ENCODE measurements around the gene STAT4.

Gene STAT4

GRCh38 chr2:191184457-191184856, 33.7 kb upstream of the STAT4 start:
- Histone ChIP-seq H3K27ac (ENCODE audit: low read length) (no peak overlapping the region), H3K9me3 (replicated peaks; ENCODE audit: insufficient read depth, low read length) (no peaks in the 10 kb centered on the region), H3F3A (ENCODE audit: insufficient read depth, low read length) (no peaks in the 10 kb centered on the region), H3K4me3 (ENCODE audit: low read length) (no peak overlapping the region), H3K9me2 (replicated peaks; ENCODE audit: insufficient read depth, low read length) (no peaks in the 10 kb centered on the region), H3K36me3 (replicated peaks; ENCODE audit: insufficient read depth, low read length) (no peaks in the 10 kb centered on the region), H2AFZ (ENCODE audit: low read length) (no peak overlapping the region), H3K9ac (ENCODE audit: low read length) (no peak overlapping the region), H3K27me3 (replicated peaks; ENCODE audit: insufficient read depth, low read length) (no peaks in the 10 kb centered on the region), H3K4me2 (ENCODE audit: low read depth, low read length) (no peak overlapping the region), H3K79me2 (ENCODE audit: low read length) (no peaks in the 10 kb centered on the region), H4K20me1 (ENCODE audit: insufficient read depth, low read length) (no peaks in the 10 kb centered on the region), H3K4me1 (ENCODE audit: low read length) (no peaks in the 10 kb centered on the region)
- DNase-seq = no peak
- TF ChIP-seq EZH2 (optimal IDR thresholded peaks at IDR 0.05; ENCODE audit: low read depth, low read length) (no peak), EZH2phosphoT487 (IDR thresholded peaks at IDR 0.05; ENCODE audit: low read length) (no peak), CTCF (IDR thresholded peaks at IDR 0.05; ENCODE audit: low read length) (no peak)

GRCh38 chr2:191183516-191183915, 32.7 kb upstream of the STAT4 start:
- H3K27me3 ChIP-seq (replicated peaks; ENCODE audit: insufficient read depth, low read length) = no peaks in the 10 kb centered on the region
- TF ChIP-seq CTCF (IDR thresholded peaks at IDR 0.05; ENCODE audit: low read length) = no peak
- no peak for TF ChIP-seq EZH2 (optimal IDR thresholded peaks at IDR 0.05; ENCODE audit: low read depth, low read length)
- no peak for TF ChIP-seq EZH2phosphoT487 (IDR thresholded peaks at IDR 0.05; ENCODE audit: low read length)
- H3K79me2 ChIP-seq (ENCODE audit: low read length) = no peaks in the 10 kb centered on the region
- no peaks in the 10 kb centered on the region for H4K20me1 ChIP-seq (ENCODE audit: insufficient read depth, low read length)
- no peak overlapping the region for H3K4me3 ChIP-seq (ENCODE audit: low read length)
- H3K9ac ChIP-seq (ENCODE audit: low read length) = no peak overlapping the region
- no peak overlapping the region for H3K27ac ChIP-seq (ENCODE audit: low read length)
- H3K9me3 ChIP-seq (replicated peaks; ENCODE audit: insufficient read depth, low read length) = no peaks in the 10 kb centered on the region
- H3F3A ChIP-seq (ENCODE audit: insufficient read depth, low read length) = no peaks in the 10 kb centered on the region
- no peaks in the 10 kb centered on the region for H3K36me3 ChIP-seq (replicated peaks; ENCODE audit: insufficient read depth, low read length)
- no peak for DNase-seq
- no peaks in the 10 kb centered on the region for H3K9me2 ChIP-seq (replicated peaks; ENCODE audit: insufficient read depth, low read length)
- no peak overlapping the region for H3K4me2 ChIP-seq (ENCODE audit: low read depth, low read length)
- no peaks in the 10 kb centered on the region for H3K4me1 ChIP-seq (ENCODE audit: low read length)
- no peak overlapping the region for H2AFZ ChIP-seq (ENCODE audit: low read length)

GRCh38 chr2:191183081-191183480, 32.3 kb upstream of the STAT4 start:
- no peaks in the 10 kb centered on the region for H3F3A ChIP-seq (ENCODE audit: insufficient read depth, low read length)
- H3K4me2 ChIP-seq (ENCODE audit: low read depth, low read length) = no peak overlapping the region
- H3K27me3 ChIP-seq (replicated peaks; ENCODE audit: insufficient read depth, low read length) = no peaks in the 10 kb centered on the region
- no peak overlapping the region for H2AFZ ChIP-seq (ENCODE audit: low read length)
- H3K9ac ChIP-seq (ENCODE audit: low read length) = no peak overlapping the region
- DNase-seq = no peak
- no peaks in the 10 kb centered on the region for H3K9me3 ChIP-seq (replicated peaks; ENCODE audit: insufficient read depth, low read length)
- H3K36me3 ChIP-seq (replicated peaks; ENCODE audit: insufficient read depth, low read length) = no peaks in the 10 kb centered on the region
- no peak overlapping the region for H3K27ac ChIP-seq (ENCODE audit: low read length)
- no peaks in the 10 kb centered on the region for H3K4me1 ChIP-seq (ENCODE audit: low read length)
- no peaks in the 10 kb centered on the region for H3K9me2 ChIP-seq (replicated peaks; ENCODE audit: insufficient read depth, low read length)
- no peak overlapping the region for H3K4me3 ChIP-seq (ENCODE audit: low read length)
- TF ChIP-seq EZH2 (optimal IDR thresholded peaks at IDR 0.05; ENCODE audit: low read depth, low read length) (no peak), EZH2phosphoT487 (IDR thresholded peaks at IDR 0.05; ENCODE audit: low read length) (no peak), CTCF (IDR thresholded peaks at IDR 0.05; ENCODE audit: low read length) (no peak)
- H4K20me1 ChIP-seq (ENCODE audit: insufficient read depth, low read length) = no peaks in the 10 kb centered on the region
- H3K79me2 ChIP-seq (ENCODE audit: low read length) = no peaks in the 10 kb centered on the region

Data from MM.1S (cell line).